Cortex of kidney (tissue), 1 donor: ENCODE measurements around the gene CPNE8.
"Not testable (repeated sequence)": the region's sequence is repeated elsewhere in the genome, so short reads cannot be mapped to it uniquely, and the experiment has no call there.

ENCODE experiments used
- DNase-seq: peaks from one replicate; lab custom pipeline; 2025; lab: John Stamatoyannopoulos, UW

CPNE8 gene

GRCh38 chr12:38825006-38825405 is 80.4 kb downstream of the CPNE8 start:
- no peak for DNase-seq

GRCh38 chr12:38823738-38824137 is 81.7 kb downstream of the CPNE8 start:
- no peak for DNase-seq

GRCh38 chr12:38823314-38823713 is 82.1 kb downstream of the CPNE8 start:
- DNase-seq: no peak

GRCh38 chr12:38817942-38818341 is 87.4 kb downstream of the CPNE8 start:
- DNase-seq: no peak

- no peak for DNase-seq
Measured at GRCh38 chr12:38813923-38814322, 91.5 kb downstream of the CPNE8 start.

GRCh38 chr12:38811814-38812356 is 93.5 kb downstream of the CPNE8 start:
- no peak for DNase-seq

- DNase-seq: no peak
Measured at GRCh38 chr12:38809832-38810231, 95.6 kb downstream of the CPNE8 start.

- DNase-seq: no peak
Measured at GRCh38 chr12:38788106-38788505, 117.3 kb downstream of the CPNE8 start.

GRCh38 chr12:38785381-38785780 is 120.0 kb downstream of the CPNE8 start:
- DNase-seq: no peak

- no peak for DNase-seq
Measured at GRCh38 chr12:38783304-38783703, 122.1 kb downstream of the CPNE8 start.

GRCh38 chr12:38782359-38782758 is 123.0 kb downstream of the CPNE8 start:
- no peak for DNase-seq

GRCh38 chr12:38776647-38777046 is 128.7 kb downstream of the CPNE8 start:
- no peak for DNase-seq

GRCh38 chr12:38775457-38775856 is 129.9 kb downstream of the CPNE8 start:
- no peak for DNase-seq

GRCh38 chr12:38772437-38772836 is 133.0 kb downstream of the CPNE8 start:
- no peak for DNase-seq

GRCh38 chr12:38771871-38772270 is 133.5 kb downstream of the CPNE8 start:
- DNase-seq: no peak

GRCh38 chr12:38761636-38762342 is 143.6 kb downstream of the CPNE8 start:
- no peak for DNase-seq

GRCh38 chr12:38761111-38761510 is 144.3 kb downstream of the CPNE8 start:
- DNase-seq: no peak

GRCh38 chr12:38759621-38760020 is 145.8 kb downstream of the CPNE8 start:
- DNase-seq: no peak

GRCh38 chr12:38746744-38747143 is 158.6 kb downstream of the CPNE8 start:
- DNase-seq: no peak

- no peak for DNase-seq
Measured at GRCh38 chr12:38745601-38746000, 159.8 kb downstream of the CPNE8 start.

GRCh38 chr12:38744041-38744440 is 161.3 kb downstream of the CPNE8 start:
- no peak for DNase-seq

- not testable (repeated sequence) for DNase-seq
Measured at GRCh38 chr12:38742496-38742895, 162.9 kb downstream of the CPNE8 start.

GRCh38 chr12:38736821-38737220 is 168.6 kb downstream of the CPNE8 start:
- no peak for DNase-seq

GRCh38 chr12:38732761-38733160 is 172.6 kb downstream of the CPNE8 start:
- no peak for DNase-seq
